Smooth muscle cell (in vitro differentiated cells): ENCODE measurements around the gene HOXB8. TPM values are rescaled to one million over a fixed set of nuclear protein-coding genes. Genes with fewer than 3 reads are reported as not detected.

Experiments used
- DNase-seq: peaks from one replicate; lab custom pipeline; 2025; ENCODE audit not compliant: unreplicated experiment; lab: John Stamatoyannopoulos, UW
- H2AFZ ChIP-seq: fragments of 200-600 bp; sonication (generic); 2 replicates; pipeline ENCODE4 v1.6.0; 2016; ENCODE audit warnings: antibody characterized with exemption, low read depth, mild to moderate bottlenecking
- H3F3A ChIP-seq: fragments of 200-600 bp; sonication (generic); 2 replicates; pipeline ENCODE4 v1.6.0; 2017; ENCODE audit warnings: antibody characterized with exemption, low read depth
- H3K27ac ChIP-seq: fragments of 200-600 bp; sonication (generic); 2 replicates; pipeline ENCODE4 v1.5.1; 2016; ENCODE audit warnings: low read depth, mild to moderate bottlenecking
- H3K27me3 ChIP-seq: fragments of 200-600 bp; sonication (generic); 2 replicates; pipeline ENCODE4 v1.6.1; 2016; ENCODE audit warnings: low read depth, mild to moderate bottlenecking
- H3K36me3 ChIP-seq: fragments of 200-600 bp; sonication (generic); 2 replicates; pipeline ENCODE4 v1.5.1; 2016; ENCODE audit warnings: low read depth
- H3K4me1 ChIP-seq: fragments of 200-600 bp; sonication (generic); 2 replicates; pipeline ENCODE4 v1.5.1; 2016; ENCODE audit warnings: low read depth
- H3K4me2 ChIP-seq: fragments of 200-600 bp; sonication (generic); 2 replicates; pipeline ENCODE4 v1.6.0; 2016; ENCODE audit warnings: mild to moderate bottlenecking
- H3K4me3 ChIP-seq: fragments of 200-600 bp; sonication (generic); 2 replicates; pipeline ENCODE4 v1.5.1; 2016; ENCODE audit warnings: mild to moderate bottlenecking
- H3K79me2 ChIP-seq: fragments of 200-600 bp; sonication (generic); 2 replicates; pipeline ENCODE4 v1.6.0; 2016; ENCODE audit warnings: low read depth, mild to moderate bottlenecking
- H3K9ac ChIP-seq: fragments of 200-600 bp; sonication (generic); 2 replicates; pipeline ENCODE4 v1.6.0; 2016; ENCODE audit warnings: low read depth
- H3K9me3 ChIP-seq: fragments of 200-600 bp; sonication (generic); replicated peaks from 2 replicates; pipeline ENCODE4 v1.5.1; 2016; ENCODE audit warnings: low read depth
- H4K20me1 ChIP-seq: fragments of 200-600 bp; sonication (generic); 2 replicates; pipeline ENCODE4 v1.6.0; 2016; ENCODE audit warnings: low read depth
- WGBS: methylation state at CpG from one replicate; pipeline ENCODE4 v1.1.7; 2016; ENCODE audit warnings: low lambda C conversion rate; 5-methylcytosine and 5-hydroxymethylcytosine counted together
- polyA plus RNA-seq: library from polyadenylated mRNA; unstranded; fragments of >200 nt; fragmentation: Nextera tagmentation; extraction: Ambion mirVana; gene quantifications from 2 replicates; pipeline ENCODE4 v1.2.1, GENCODE V29; 2016
- total RNA-seq: library from RNA; depleted of rRNA; stranded (reverse); fragments of >200 nt; gene quantifications from 2 replicates; pipeline ENCODE4 v1.2.3, GENCODE V29; 2014
- TF ChIP-seq, protein P1 (sequence below): fragments of 200-600 bp; sonication (generic); IDR thresholded peaks from 2 replicates; pipeline ENCODE4 v1.5.1; 2017; ENCODE audit warnings: borderline replicate concordance, mild to moderate bottlenecking, antibody characterized with exemption; ENCODE audit not compliant: insufficient read depth, poor library complexity, severe bottlenecking

HOXB8 gene
- total and polyA plus RNA-seq, 2 experiments from 2014 or later: 0.94 to 2.0 TPM

DNA sequence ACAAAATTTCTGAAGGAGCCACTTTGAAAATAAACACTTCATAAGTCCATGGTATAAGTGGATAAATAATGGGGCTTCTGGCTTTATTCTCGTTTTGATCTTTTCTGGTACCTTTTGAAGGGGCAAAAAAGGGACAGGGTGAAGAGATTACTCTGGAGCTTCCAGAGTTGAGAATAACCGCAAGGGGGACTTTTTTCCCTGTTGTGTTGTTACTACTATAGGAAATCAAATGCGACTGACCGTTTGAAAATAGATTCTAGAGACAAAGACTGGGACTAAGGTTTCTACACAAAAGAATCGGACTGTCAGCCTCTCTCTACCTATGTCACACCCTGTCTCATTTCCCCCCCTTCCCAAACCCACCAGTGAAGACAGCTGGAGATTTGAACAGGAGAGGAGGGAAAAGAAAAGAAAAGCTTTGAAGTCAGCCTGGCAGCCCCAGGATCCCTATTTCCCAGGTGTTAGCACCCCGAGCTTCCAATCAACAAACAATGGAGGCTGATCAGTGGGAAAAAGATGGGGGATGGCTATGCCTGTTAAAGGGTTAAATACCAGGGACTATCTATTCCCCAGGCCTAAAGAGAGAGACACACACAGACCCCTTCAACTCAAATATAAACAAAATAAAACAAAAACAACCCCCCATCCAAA lies 45.3 kb downstream of the HOXB8 start:
- H3K9ac ChIP-seq: no peak overlapping the region
- DNase-seq: no peak
- TF ChIP-seq, protein P1, sequence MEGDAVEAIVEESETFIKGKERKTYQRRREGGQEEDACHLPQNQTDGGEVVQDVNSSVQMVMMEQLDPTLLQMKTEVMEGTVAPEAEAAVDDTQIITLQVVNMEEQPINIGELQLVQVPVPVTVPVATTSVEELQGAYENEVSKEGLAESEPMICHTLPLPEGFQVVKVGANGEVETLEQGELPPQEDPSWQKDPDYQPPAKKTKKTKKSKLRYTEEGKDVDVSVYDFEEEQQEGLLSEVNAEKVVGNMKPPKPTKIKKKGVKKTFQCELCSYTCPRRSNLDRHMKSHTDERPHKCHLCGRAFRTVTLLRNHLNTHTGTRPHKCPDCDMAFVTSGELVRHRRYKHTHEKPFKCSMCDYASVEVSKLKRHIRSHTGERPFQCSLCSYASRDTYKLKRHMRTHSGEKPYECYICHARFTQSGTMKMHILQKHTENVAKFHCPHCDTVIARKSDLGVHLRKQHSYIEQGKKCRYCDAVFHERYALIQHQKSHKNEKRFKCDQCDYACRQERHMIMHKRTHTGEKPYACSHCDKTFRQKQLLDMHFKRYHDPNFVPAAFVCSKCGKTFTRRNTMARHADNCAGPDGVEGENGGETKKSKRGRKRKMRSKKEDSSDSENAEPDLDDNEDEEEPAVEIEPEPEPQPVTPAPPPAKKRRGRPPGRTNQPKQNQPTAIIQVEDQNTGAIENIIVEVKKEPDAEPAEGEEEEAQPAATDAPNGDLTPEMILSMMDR: no peak
- no peaks in the 10 kb centered on the region for H3K36me3 ChIP-seq
- peaks cover 5% of the 10 kb centered on the region for H3K4me1 ChIP-seq
- peaks cover 46% of the 10 kb centered on the region for H3K79me2 ChIP-seq
- peak overlapping the region; percentile 64 for H3K4me2 ChIP-seq
- 41% methylated on average over 6 of the region's 6 CpGs for WGBS
- H4K20me1 ChIP-seq: peaks cover 100% of the 10 kb centered on the region
- peaks cover 98% of the 10 kb centered on the region for H3K27me3 ChIP-seq
- no peaks in the 10 kb centered on the region for H3F3A ChIP-seq
- no peak overlapping the region for H3K27ac ChIP-seq
- no peaks in the 10 kb centered on the region for H3K9me3 ChIP-seq
- H3K4me3 ChIP-seq: no peak overlapping the region
- H2AFZ ChIP-seq: no peak overlapping the region

DNA sequence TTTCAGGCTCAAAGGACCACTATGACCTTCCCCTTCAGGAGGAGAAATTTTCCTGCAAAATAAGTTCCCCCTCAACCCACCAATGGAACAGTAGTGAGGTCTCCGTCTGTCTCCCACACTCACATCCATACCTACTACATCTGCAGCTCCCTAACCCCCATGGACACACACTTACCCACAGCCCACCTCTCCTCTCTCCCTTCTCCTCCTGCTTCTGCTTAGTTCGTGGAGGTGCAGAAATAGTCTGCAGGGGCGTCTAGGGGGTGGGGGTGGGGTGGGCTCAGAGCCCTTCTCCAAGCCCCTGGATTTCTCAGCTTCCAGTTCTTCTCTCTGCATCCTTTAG lies 45.9 kb downstream of the HOXB8 start:
- Histone ChIP-seq H3K4me2 (peak overlapping the region; percentile 36), H3F3A (no peaks in the 10 kb centered on the region), H3K36me3 (no peaks in the 10 kb centered on the region), H3K27ac (no peak overlapping the region), H3K4me1 (peaks cover 10% of the 10 kb centered on the region), H3K9me3 (no peaks in the 10 kb centered on the region), H4K20me1 (peaks cover 100% of the 10 kb centered on the region), H3K27me3 (peaks cover 98% of the 10 kb centered on the region), H3K79me2 (peaks cover 47% of the 10 kb centered on the region), H3K4me3 (no peak overlapping the region), H2AFZ (no peak overlapping the region), H3K9ac (no peak overlapping the region)
- DNase-seq: no peak
- TF ChIP-seq, protein P1: no peak
- WGBS: 39% methylated on average over 3 of the region's 3 CpGs

DNA sequence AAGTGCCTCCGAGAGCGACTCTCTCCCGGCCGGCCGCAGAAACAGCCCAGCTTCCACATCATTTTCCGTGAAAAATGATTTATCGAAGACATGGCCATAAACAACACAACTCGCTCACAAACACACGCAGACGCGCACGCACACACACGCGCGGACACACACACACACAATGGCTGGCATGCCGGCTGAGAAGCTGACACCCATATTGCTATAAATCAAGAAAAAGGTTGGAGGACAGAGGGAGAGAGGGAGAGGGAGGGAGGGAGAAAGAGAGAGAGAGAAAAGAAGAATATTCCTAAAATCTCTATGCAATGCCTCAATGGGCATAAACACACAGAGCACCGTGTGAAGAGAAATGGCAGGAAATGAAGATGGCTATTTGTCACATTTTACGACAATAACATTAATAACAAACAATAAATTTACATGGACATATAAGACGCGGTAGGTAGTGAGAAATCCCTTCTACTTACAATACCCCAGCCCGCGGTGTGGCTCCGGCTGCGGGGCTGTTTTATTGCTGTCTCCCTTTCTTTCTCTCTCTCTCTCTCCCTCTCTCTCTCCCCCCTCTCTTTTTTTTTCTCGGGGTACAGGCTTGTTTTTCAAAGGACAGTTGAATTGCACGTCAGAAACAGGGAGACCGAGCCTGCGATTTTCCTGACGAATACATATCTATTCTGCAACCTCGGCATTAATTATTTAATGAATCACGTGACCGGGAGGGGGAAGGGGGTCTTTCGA lies 46.4 kb downstream of the HOXB8 start:
- H3K4me2 ChIP-seq: peak overlapping the region; percentile 36
- H3K27me3 ChIP-seq: peaks cover 97% of the 10 kb centered on the region
- H4K20me1 ChIP-seq: peaks cover 100% of the 10 kb centered on the region
- no peak for DNase-seq
- no peaks in the 10 kb centered on the region for H3K36me3 ChIP-seq
- H3K9ac ChIP-seq: no peak overlapping the region
- peaks cover 10% of the 10 kb centered on the region for H3K4me1 ChIP-seq
- TF ChIP-seq, protein P1: no peak
- no peaks in the 10 kb centered on the region for H3F3A ChIP-seq
- peaks cover 48% of the 10 kb centered on the region for H3K79me2 ChIP-seq
- H3K4me3 ChIP-seq: no peak overlapping the region
- no peak overlapping the region for H2AFZ ChIP-seq
- H3K9me3 ChIP-seq: no peaks in the 10 kb centered on the region
- 36% methylated on average over 33 of the region's 33 CpGs for WGBS
- no peak overlapping the region for H3K27ac ChIP-seq
